OCI-LY7 (cell line): ENCODE measurements around the gene ERCC5. TPM values are rescaled to one million over a fixed set of nuclear protein-coding genes. Genes with fewer than 3 reads are reported as not detected.

Experiments used
- BruUV-seq: library from RNA; stranded (reverse); fragments of 400-500 nt; replicated peaks from 2 replicates; lab custom pipeline; 2021; lab: Mats Ljungman, UMichigan
- CTCF ChIA-PET: fragments of 300-600 bp; sonication (Branson Sonifier 250); formaldehyde crosslinking; loops from one replicate; lab custom pipeline; 2022; ENCODE audit warnings: antibody characterized with exemption; ENCODE audit not compliant: unreplicated experiment; lab: Charles Lee
- POLR2A ChIA-PET: fragments of 300-600 bp; sonication (Branson Sonifier 250); formaldehyde crosslinking; loops from one replicate; lab custom pipeline; 2022; ENCODE audit warnings: antibody characterized with exemption; lab: Charles Lee
- DNase-seq: peaks from one replicate; pipeline ENCODE4 v3.0.0-alpha.2; 2015; ENCODE audit warnings: low spot score
- H2AFZ ChIP-seq: fragments of 200-600 bp; sonication (generic), shearing (Covaris generic); 2 replicates; pipeline ENCODE4 v1.6.1; 2014; ENCODE audit warnings: mild to moderate bottlenecking, antibody characterized with exemption, low read length, moderate library complexity
- H3K27ac ChIP-seq: fragments of 200-600 bp; sonication (generic); 2 replicates; pipeline ENCODE4 v1.5.1; 2014; ENCODE audit warnings: mixed run types, low read depth, mild to moderate bottlenecking, moderate library complexity, low read length, inconsistent platforms; ENCODE audit not compliant: poor library complexity, severe bottlenecking
- H3K36me3 ChIP-seq: fragments of 200-600 bp; sonication (generic); 2 replicates; pipeline ENCODE4 v1.6.1; 2014; ENCODE audit warnings: mild to moderate bottlenecking, antibody characterized with exemption, low read length, moderate library complexity, mixed read lengths; ENCODE audit not compliant: insufficient read depth
- H3K4me1 ChIP-seq: fragments of 200-600 bp; sonication (generic); 2 replicates; pipeline ENCODE4 v1.5.1; 2014; ENCODE audit warnings: mild to moderate bottlenecking, low read length; ENCODE audit not compliant: insufficient read depth, poor library complexity, severe bottlenecking
- H3K4me2 ChIP-seq: fragments of 200-600 bp; sonication (generic); 2 replicates; pipeline ENCODE4 v1.6.1; 2014; ENCODE audit warnings: mild to moderate bottlenecking, low read length
- H3K4me3 ChIP-seq: fragments of 200-600 bp; sonication (generic); 2 replicates; pipeline ENCODE4 v1.5.1; 2014; ENCODE audit warnings: mild to moderate bottlenecking, low read depth, low read length; ENCODE audit not compliant: poor library complexity, severe bottlenecking
- H3K79me2 ChIP-seq: fragments of 200-600 bp; sonication (generic); 2 replicates; pipeline ENCODE4 v1.6.1; 2016; ENCODE audit warnings: low read depth, mild to moderate bottlenecking, low read length, moderate library complexity, mixed read lengths; ENCODE audit not compliant: insufficient read depth
- H3K9me2 ChIP-seq: fragments of 200-600 bp; sonication (generic); 2 replicates; pipeline ENCODE4 v1.6.1; 2016; ENCODE audit warnings: mild to moderate bottlenecking, low read length, mixed read lengths; ENCODE audit not compliant: insufficient read depth
- H3K9me3 ChIP-seq: fragments of 200-600 bp; sonication (generic); 2 replicates; pipeline ENCODE4 v1.6.1; 2014; ENCODE audit warnings: mild to moderate bottlenecking, mixed run types, low read length, mixed read lengths
- H4K20me1 ChIP-seq: fragments of 200-600 bp; sonication (generic); 2 replicates; pipeline ENCODE4 v1.6.1; 2014; ENCODE audit warnings: mild to moderate bottlenecking, antibody characterized with exemption, low read length, moderate library complexity, mixed read lengths; ENCODE audit not compliant: insufficient read depth
- CTCF ChIP-seq: fragments of 200-600 bp; sonication (generic); conservative IDR thresholded peaks from 2 replicates; pipeline ENCODE4 v1.5.1; 2014; ENCODE audit warnings: mild to moderate bottlenecking, antibody characterized with exemption, low read length, moderate library complexity, mixed read lengths
- EZH2phosphoT487 ChIP-seq: fragments of 200-600 bp; sonication (generic); IDR thresholded peaks from 2 replicates; pipeline ENCODE4 v1.6.1; 2018; ENCODE audit warnings: low read depth, borderline replicate concordance, mild to moderate bottlenecking, mixed run types, antibody characterized with exemption, low read length, moderate library complexity, mixed read lengths
- intact Hi-C: fragments of 100-400 bp; cut with micrococcal nuclease; formaldehyde crosslinking; loops from one replicate; pipeline ENCODE4 v1.10.0; 2022; ENCODE audit not compliant: unreplicated experiment
- total RNA-seq, 2 experiments: library from RNA; depleted of rRNA in 1 of 2; stranded (reverse); fragments of >200 nt in 1 of 2; shearing (Covaris generic) in 1 of 2; gene quantifications; 2 replicates each; pipeline ENCODE4 v1.2.3, GENCODE V29; 2014 to 2022

The ERCC5 gene
- total RNA-seq, 2 experiments from 2014 or later = 37.9 to 38.5 TPM

- Histone ChIP-seq H3K9me3 (no peaks in the 10 kb centered on the region), H3K79me2 (no peaks in the 10 kb centered on the region), H3K4me1 (peaks cover 3% of the 10 kb centered on the region), H3K9me2 (no peaks in the 10 kb centered on the region), H4K20me1 (no peaks in the 10 kb centered on the region), H3K4me2 (no peak overlapping the region), H3K4me3 (no peak overlapping the region), H2AFZ (no peak overlapping the region), H3K36me3 (no peaks in the 10 kb centered on the region), H3K27ac (no peak overlapping the region)
- ChIA-PET CTCF (interaction anchor here (0.5 kb wide), 1 partner anchor 277 kb away, joined by 4 read pairs; no protein-coding TSS in a partner anchor), POLR2A (interaction anchor here (0.7 kb wide), 1 partner anchor 260 kb away, joined by 3 read pairs; no protein-coding TSS in a partner anchor)
- intact Hi-C loops = no loop called here
- no peak for TF ChIP-seq EZH2phosphoT487
- TF ChIP-seq CTCF = no peak
- BruUV-seq = no TSS peak
- DNase-seq = no peak
These were observed 66.8 kb downstream of the ERCC5 start for GRCh38 chr13:102912599-102912998.

GRCh38 chr13:102913914-102914313 lies 68.1 kb downstream of the ERCC5 start:
- no peaks in the 10 kb centered on the region for H3K9me3 ChIP-seq
- peaks cover 3% of the 10 kb centered on the region for H3K4me1 ChIP-seq
- no peaks in the 10 kb centered on the region for H3K9me2 ChIP-seq
- peaks cover 4% of the 10 kb centered on the region; the same call in 1 of the 2 replicates for H3K36me3 ChIP-seq
- POLR2A ChIA-PET = interaction anchor here (1.1 to 2.0 kb wide), 2 partner anchors 220 to 230 kb away, joined by 3 to 4 read pairs; no protein-coding TSS in a partner anchor
- H3K79me2 ChIP-seq = no peaks in the 10 kb centered on the region
- H4K20me1 ChIP-seq = no peaks in the 10 kb centered on the region
- no peak overlapping the region for H3K27ac ChIP-seq
- no peak overlapping the region for H3K4me3 ChIP-seq
- no peak overlapping the region for H3K4me2 ChIP-seq
- no peak overlapping the region for H2AFZ ChIP-seq
- CTCF ChIA-PET = no interaction called here
- no TSS peak for BruUV-seq
- TF ChIP-seq EZH2phosphoT487 (no peak), CTCF (no peak)
- intact Hi-C loops = no loop called here
- DNase-seq = no peak

DNA sequence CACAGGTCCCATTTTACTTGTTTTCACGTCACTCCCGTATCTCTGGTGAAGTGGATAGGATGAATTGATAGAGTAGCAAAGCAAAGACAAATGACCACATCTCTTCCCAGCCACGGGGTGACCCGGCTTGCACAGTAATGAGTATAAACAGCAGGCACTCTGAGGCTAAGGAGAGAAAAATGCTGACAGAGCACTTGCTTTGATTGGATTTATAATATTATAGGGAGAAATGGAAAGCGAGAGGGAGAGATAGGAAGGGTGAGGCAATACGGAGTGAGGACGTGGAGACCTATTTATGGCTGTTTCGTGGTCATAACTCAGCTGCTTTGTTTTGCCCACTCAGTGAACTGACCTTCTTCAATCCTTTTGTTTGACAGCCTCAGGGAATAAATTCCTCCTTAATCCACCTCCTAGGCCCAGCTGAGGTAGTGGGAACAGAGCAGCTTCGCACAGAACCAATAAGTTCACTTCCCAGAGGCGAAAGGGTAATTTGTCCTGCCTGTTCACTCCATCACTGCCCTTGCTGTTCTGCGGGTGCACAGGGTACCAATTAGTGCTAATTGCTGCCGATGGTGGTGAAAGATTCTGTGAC lies 68.6 kb downstream of the ERCC5 start:
- ChIA-PET CTCF (no interaction called here), POLR2A (interaction anchor here (2.0 kb wide), 1 partner anchor 229 kb away, joined by 4 read pairs; no protein-coding TSS in a partner anchor)
- Histone ChIP-seq H3K36me3 (peaks cover 4% of the 10 kb centered on the region; the same call in 1 of the 2 replicates), H4K20me1 (no peaks in the 10 kb centered on the region), H3K4me1 (peaks cover 3% of the 10 kb centered on the region), H2AFZ (no peak overlapping the region), H3K79me2 (no peaks in the 10 kb centered on the region), H3K9me2 (no peaks in the 10 kb centered on the region), H3K9me3 (no peaks in the 10 kb centered on the region), H3K27ac (no peak overlapping the region), H3K4me3 (no peak overlapping the region), H3K4me2 (no peak overlapping the region)
- TF ChIP-seq EZH2phosphoT487 (no peak), CTCF (no peak)
- intact Hi-C loops = no loop called here
- BruUV-seq = no TSS peak
- no peak for DNase-seq
